ENCODE measurements around the gene NUP214. TPM values are rescaled to one million over a fixed set of nuclear protein-coding genes. Genes with fewer than 3 reads are reported as not detected.

NUP214 gene
- total and polyA plus RNA-seq, 2 of the 4 experiments (the other 2 are of a cell fraction): 7.9 to 13.4 TPM

- H3K27ac ChIP-seq (ENCODE audit: insufficient read depth, low read length): no peak overlapping the region
- H2BK120ac ChIP-seq (ENCODE audit: low read depth, low read length): no peak overlapping the region
- WGBS, 2 experiments (ENCODE audit: extremely low coverage in 2 of 2, insufficient read length in 1 of 2): 74% methylated on average over 6 of the region's 14 CpGs; no CpG with 5 or more reads in 1 of the 2 experiments
- no peak overlapping the region for H2BK20ac ChIP-seq (ENCODE audit: low read depth, low read length)
- no peak overlapping the region for H3K4me3 ChIP-seq (ENCODE audit: insufficient read depth, low read depth, low read length)
- H4K91ac ChIP-seq (ENCODE audit: insufficient read depth, low read depth, low read length): no peak overlapping the region
- TF ChIP-seq CTCF (conservative IDR thresholded peaks at IDR 0.05; ENCODE audit: low read depth, low read length) (no peak), MAFK (IDR thresholded peaks at IDR 0.05; ENCODE audit: low read depth, low read length) (no peak), ELK1 (IDR thresholded peaks at IDR 0.05; ENCODE audit: borderline replicate concordance, low read depth, low read length) (no peak), MAZ (IDR thresholded peaks at IDR 0.05; ENCODE audit: borderline replicate concordance, low read depth, low read length) (no peak), RFX5 (IDR thresholded peaks at IDR 0.05; ENCODE audit: low read depth, low read length) (no peak), USF2 (IDR thresholded peaks at IDR 0.05; ENCODE audit: low read depth, low read length) (no peak), BHLHE40 (IDR thresholded peaks at IDR 0.05; ENCODE audit: low read depth, low read length) (no peak), SMC3 (IDR thresholded peaks at IDR 0.05; ENCODE audit: low read depth, low read length) (no peak)
- no peak overlapping the region for H3K9ac ChIP-seq (ENCODE audit: low read depth, low read length)
- no peak overlapping the region for H3K56ac ChIP-seq (ENCODE audit: extremely low read depth, insufficient read depth, low read length)
- H3K9me3 ChIP-seq (ENCODE audit: control insufficient read depth, insufficient read depth, low read length): no peaks in the 10 kb centered on the region
- H3K9me1 ChIP-seq (ENCODE audit: insufficient read depth, low read length): peaks cover 6% of the 10 kb centered on the region; the same call in 1 of the 2 replicates
- H3K14ac ChIP-seq (replicated peaks; ENCODE audit: low read depth, low read length): no peak overlapping the region
- intact Hi-C loops (cut with micrococcal nuclease): no loop called here
- no peak overlapping the region for H3K18ac ChIP-seq (ENCODE audit: low read depth, low read length)
- ATAC-seq (ENCODE audit: low read depth) (no peak), DNase-seq (peak; percentile 38)
- H2BK5ac ChIP-seq (ENCODE audit: low read depth, low read length, poor library complexity, severe bottlenecking): no peak overlapping the region
- no peak overlapping the region for H3K4me2 ChIP-seq (ENCODE audit: low read depth, low read length)
- ChIA-PET POLR2A (ENCODE audit: unreplicated experiment) (no interaction called here), CTCF (no interaction called here)
- H2BK15ac ChIP-seq (ENCODE audit: low read depth, low read length): peak overlapping the region; percentile 29; the same call in 1 of the 3 replicates
- H4K20me1 ChIP-seq (ENCODE audit: insufficient read depth, low read length): no peaks in the 10 kb centered on the region
- H2AFZ ChIP-seq (replicated peaks; ENCODE audit: low read length, poor library complexity): peak overlapping the region; percentile 82
- in situ Hi-C loops (cut with MboI; ENCODE audit: low sequenced_read_pairs): no loop called here
- no peak overlapping the region for H4K8ac ChIP-seq (ENCODE audit: low read depth in 2 of 2, low read length in 2 of 2)
- no peak overlapping the region for H3K23ac ChIP-seq (ENCODE audit: low read depth, low read length)
- H3K79me1 ChIP-seq (ENCODE audit: low read depth in 1 of 2, low read length in 2 of 2): 0 out of 4 replicates have a peak, but pooled peaks cover 0 to 2% of the 10 kb centered on the region in 2 experiments
- no peak overlapping the region; the same call in 1 of the 2 replicates for H3K4ac ChIP-seq (ENCODE audit: low read depth, low read length)
- H2AK5ac ChIP-seq (ENCODE audit: low read depth, low read length): no peak overlapping the region
- dilution Hi-C loops (cut with HindIII; ENCODE audit: low sequenced_read_pairs, unreplicated experiment): no loop called here
- H2AK9ac ChIP-seq (replicated peaks; ENCODE audit: low read depth, low read length, poor library complexity): no peak overlapping the region
- H4K5ac ChIP-seq (ENCODE audit: low read depth, low read length): no peak overlapping the region
- BruUV-seq (replicated peaks): no TSS peak
- H3K36me3 ChIP-seq (ENCODE audit: control insufficient read depth, insufficient read depth, low read length): no peaks in the 10 kb centered on the region
- H3K4me1 ChIP-seq (ENCODE audit: control insufficient read depth, insufficient read depth, low read length): peaks cover 10% of the 10 kb centered on the region
- H3K27me3 ChIP-seq (ENCODE audit: control insufficient read depth, insufficient read depth, low read length): no peaks in the 10 kb centered on the region
Measured at GRCh38 chr9:131253891-131254491, 128.6 kb downstream of the NUP214 start.
